ENCODE data around the gene RABGAP1L.

GRCh38 chr1:174244017-174244416 lies 84.7 kb downstream of the RABGAP1L start:
- no peak for TF ChIP-seq POLR2A (IDR thresholded peaks at IDR 0.05)
- TF ChIP-seq, protein P1, sequence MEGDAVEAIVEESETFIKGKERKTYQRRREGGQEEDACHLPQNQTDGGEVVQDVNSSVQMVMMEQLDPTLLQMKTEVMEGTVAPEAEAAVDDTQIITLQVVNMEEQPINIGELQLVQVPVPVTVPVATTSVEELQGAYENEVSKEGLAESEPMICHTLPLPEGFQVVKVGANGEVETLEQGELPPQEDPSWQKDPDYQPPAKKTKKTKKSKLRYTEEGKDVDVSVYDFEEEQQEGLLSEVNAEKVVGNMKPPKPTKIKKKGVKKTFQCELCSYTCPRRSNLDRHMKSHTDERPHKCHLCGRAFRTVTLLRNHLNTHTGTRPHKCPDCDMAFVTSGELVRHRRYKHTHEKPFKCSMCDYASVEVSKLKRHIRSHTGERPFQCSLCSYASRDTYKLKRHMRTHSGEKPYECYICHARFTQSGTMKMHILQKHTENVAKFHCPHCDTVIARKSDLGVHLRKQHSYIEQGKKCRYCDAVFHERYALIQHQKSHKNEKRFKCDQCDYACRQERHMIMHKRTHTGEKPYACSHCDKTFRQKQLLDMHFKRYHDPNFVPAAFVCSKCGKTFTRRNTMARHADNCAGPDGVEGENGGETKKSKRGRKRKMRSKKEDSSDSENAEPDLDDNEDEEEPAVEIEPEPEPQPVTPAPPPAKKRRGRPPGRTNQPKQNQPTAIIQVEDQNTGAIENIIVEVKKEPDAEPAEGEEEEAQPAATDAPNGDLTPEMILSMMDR (IDR thresholded peaks at IDR 0.05), result no peak

Data from right lobe of liver (tissue), 4 donors.